ENCODE measurements around the gene ALLC.

GRCh38 chr2:3741867-3742602 lies 84.0 kb downstream of the ALLC start:
- TF ChIP-seq CTCF (IDR thresholded peaks at IDR 0.05) (no peak), POLR2A (IDR thresholded peaks at IDR 0.05) (no peak)
